AG04450 (cell line): Measurements from ENCODE around the gene TARBP1. TPM values are rescaled to one million over a fixed set of nuclear protein-coding genes. Genes with fewer than 3 reads are reported as not detected.

Experiments
- CTCF ChIA-PET: fragments of 300-600, 350-600 bp; formaldehyde crosslinking; extraction: SDS; loops from one replicate; lab custom pipeline; 2022; ENCODE audit warnings: antibody characterized with exemption, inconsistent platforms; lab: Charles Lee
- POLR2A ChIA-PET: fragments of 350-600 bp; formaldehyde crosslinking; extraction: SDS; loops from one replicate; lab custom pipeline; 2021; ENCODE audit warnings: antibody characterized with exemption, inconsistent platforms; lab: Yijun Ruan, JAX
- DNase-seq: peaks from one replicate; pipeline ENCODE4 v3.0.0-alpha.2; 2011; ENCODE audit warnings: low read depth, low spot score
- H3K27ac ChIP-seq: one replicate; pipeline ENCODE4 v1.5.1; 2012; ENCODE audit warnings: low read depth, low read length, control low read depth
- H3K27me3 ChIP-seq: one replicate; pipeline ENCODE4 v1.6.0; 2012; ENCODE audit warnings: low read length; ENCODE audit not compliant: control insufficient read depth, insufficient read depth
- H3K4me3 ChIP-seq: 2 replicates; pipeline ENCODE4 v1.5.1; 2011; ENCODE audit warnings: mild to moderate bottlenecking, low read depth, low read length, control low read depth
- H3K9me3 ChIP-seq: 2 replicates; pipeline ENCODE4 v1.5.1; 2012; ENCODE audit warnings: low read length; ENCODE audit not compliant: control insufficient read depth, insufficient read depth
- CTCF ChIP-seq: IDR thresholded peaks from 2 replicates; pipeline ENCODE4 v1.5.1; 2011; ENCODE audit warnings: low read depth, low read length, control low read depth, inconsistent platforms
- polyA plus RNA-seq: library from polyadenylated mRNA; depleted of rRNA; stranded (reverse); fragments of >200 nt; gene quantifications from 2 replicates; pipeline ENCODE4 v1.2.3, GENCODE V29; 2011

The TARBP1 gene
- polyA plus RNA-seq, 1 experiment, result 22.6 TPM

GRCh38 chr1:234467821-234468220 is 11.2 kb downstream of the TARBP1 start:
- no peak for TF ChIP-seq CTCF
- no peak overlapping the region for H3K27ac ChIP-seq
- no peaks in the 10 kb centered on the region for H3K9me3 ChIP-seq
- ChIA-PET POLR2A (no interaction called here), CTCF (no interaction called here)
- no peaks in the 10 kb centered on the region for H3K27me3 ChIP-seq
- no peak overlapping the region for H3K4me3 ChIP-seq
- no peak for DNase-seq

- no peaks in the 10 kb centered on the region for H3K27me3 ChIP-seq
- no peak for DNase-seq
- POLR2A ChIA-PET, result no interaction called here
- no peak overlapping the region for H3K4me3 ChIP-seq
- no peak for TF ChIP-seq CTCF
- H3K27ac ChIP-seq, result no peak overlapping the region
- H3K9me3 ChIP-seq, result no peaks in the 10 kb centered on the region
- CTCF ChIA-PET, result no interaction called here
Observed at GRCh38 chr1:234466945-234467344, 12.0 kb downstream of the TARBP1 start.

GRCh38 chr1:234463749-234464148 is 15.2 kb downstream of the TARBP1 start:
- no peak overlapping the region for H3K4me3 ChIP-seq
- POLR2A ChIA-PET, result no interaction called here
- CTCF ChIA-PET, result interaction anchor here (0.5 to 0.6 kb wide), 2 partner anchors 120 to 349 kb away, joined by 3 read pairs; no protein-coding TSS in a partner anchor

GRCh38 chr1:234460652-234461051 is 18.3 kb downstream of the TARBP1 start:
- Histone ChIP-seq H3K27me3 (no peaks in the 10 kb centered on the region), H3K4me3 (no peak overlapping the region), H3K27ac (no peak overlapping the region), H3K9me3 (no peaks in the 10 kb centered on the region)
- POLR2A ChIA-PET, result no interaction called here
- DNase-seq, result no peak
- CTCF ChIA-PET, result interaction anchor here (1.0 kb wide), 1 partner anchor 8 kb away, joined by 3 read pairs; no protein-coding TSS in a partner anchor
- TF ChIP-seq CTCF, result no peak

More at GRCh38 chr1:234463749-234464148, 15.2 kb downstream of the TARBP1 start:
- no peak for TF ChIP-seq CTCF
- H3K9me3 ChIP-seq, result no peaks in the 10 kb centered on the region
- no peak overlapping the region for H3K27ac ChIP-seq
- DNase-seq, result no peak
- H3K27me3 ChIP-seq, result no peaks in the 10 kb centered on the region

- Histone ChIP-seq H3K4me3 (no peak overlapping the region), H3K27me3 (no peaks in the 10 kb centered on the region), H3K27ac (no peak overlapping the region), H3K9me3 (no peaks in the 10 kb centered on the region)
- no peak for DNase-seq
- no peak for TF ChIP-seq CTCF
- ChIA-PET POLR2A (interaction anchor here (1.0 kb wide), 1 partner anchor 85 kb away, joined by 4 read pairs; the partner anchor contains the start of gene COA6), CTCF (no interaction called here)
Observed at GRCh38 chr1:234458352-234459017, 20.5 kb downstream of the TARBP1 start.
